HCT116 (cell line): ENCODE measurements around the gene SLC7A7. TPM values are rescaled to one million over a fixed set of nuclear protein-coding genes. Genes with fewer than 3 reads are reported as not detected.

Source experiments
- ATAC-seq: fragments of 200-7000 bp; cut with Tn5 transposase; 2 replicates; pipeline ENCODE4 v1.9.1; 2020; ENCODE audit warnings: mild to moderate bottlenecking, moderate library complexity
- BruUV-seq: library from RNA; stranded (reverse); fragments of 400-500 nt; replicated peaks from 2 replicates; lab custom pipeline; 2021; lab: Mats Ljungman, UMichigan
- CTCF ChIA-PET: fragments of 300-600 bp; sonication (Branson Sonifier 250); formaldehyde crosslinking; loops from one replicate; lab custom pipeline; 2021; ENCODE audit warnings: antibody characterized with exemption; lab: Charles Lee
- POLR2A ChIA-PET: fragments of 300-600, 350-600 bp; sonication (Branson Sonifier 250); formaldehyde crosslinking; loops from one replicate; lab custom pipeline; 2021; ENCODE audit warnings: antibody characterized with exemption; lab: Charles Lee
- RAD21 ChIA-PET, 2 experiments: fragments of 300-600 bp; sonication (Branson Sonifier 250); formaldehyde crosslinking; loops; one replicate each; lab custom pipeline; 2023; ENCODE audit warnings: low total read pairs in 2 of 2; ENCODE audit not compliant: uncharacterized antibody in 2 of 2, unreplicated experiment in 2 of 2, low non-redundant PET in 1 of 2; lab: Charles Lee
- DNase-seq: peaks from one replicate; pipeline ENCODE4 v3.0.0-alpha.2; 2010; ENCODE audit warnings: low read depth, low spot score
- H2AFZ ChIP-seq: fragments of 200-600 bp; shearing (Covaris generic), sonication (generic); 2 replicates; pipeline ENCODE4 v1.6.1; 2017; ENCODE audit warnings: low read depth, mixed run types, mixed read lengths, antibody characterized with exemption, low read length; ENCODE audit not compliant: poor library complexity, severe bottlenecking
- H3K27ac ChIP-seq: 2 replicates; pipeline ENCODE4 v1.5.1; 2012; ENCODE audit warnings: low read depth, low read length
- H3K27me3 ChIP-seq: fragments of 200-600 bp; sonication (generic); 2 replicates; pipeline ENCODE4 v1.6.1; 2016; ENCODE audit warnings: mixed run types, low read length, mixed read lengths; ENCODE audit not compliant: insufficient read depth
- H3K36me3 ChIP-seq, 2 experiments: fragments of 200-500 bp in 1 of 2; fragments of 200-600 bp in 1 of 2; sonication (Bioruptor generic) in 1 of 2; sonication (generic) in 1 of 2; 2 replicates each; pipeline versions ENCODE4 v1.5.1 to v1.6.1; 2014 to 2016; ENCODE audit warnings: low read length in 2 of 2, inconsistent platforms in 1 of 2, mixed read lengths in 1 of 2, mixed run types in 1 of 2; ENCODE audit not compliant: insufficient read depth in 2 of 2, control insufficient read depth in 1 of 2
- H3K4me1 ChIP-seq, 2 experiments: fragments of 200-600 bp in 1 of 2; sonication (generic) in 1 of 2; 2 replicates each; pipeline versions ENCODE4 v1.5.1 to v1.6.1; 2012 to 2017; ENCODE audit warnings: low read length in 2 of 2, inconsistent platforms in 1 of 2, mild to moderate bottlenecking in 1 of 2, mixed read lengths in 1 of 2, mixed run types in 1 of 2, moderate library complexity in 1 of 2; ENCODE audit not compliant: insufficient read depth in 2 of 2, control insufficient read depth in 1 of 2
- H3K4me2 ChIP-seq: fragments of 200-600 bp; sonication (generic); 2 replicates; pipeline ENCODE4 v1.6.1; 2017; ENCODE audit warnings: mixed run types, low read length, mixed read lengths
- H3K4me3 ChIP-seq, 2 experiments: fragments of 200-600 bp in 1 of 2; sonication (generic) in 1 of 2; replicated peaks in 1 of 2; 2 replicates each; pipeline ENCODE4 v1.5.1; 2011 to 2016; ENCODE audit warnings: low read length in 2 of 2, control low read depth in 1 of 2, low read depth in 1 of 2, mild to moderate bottlenecking in 1 of 2, mixed read lengths in 1 of 2, mixed run types in 1 of 2
- H3K79me2 ChIP-seq: fragments of 200-600 bp; sonication (generic); 2 replicates; pipeline ENCODE4 v1.6.1; 2017; ENCODE audit warnings: mild to moderate bottlenecking, mixed run types, low read length, moderate library complexity, mixed read lengths; ENCODE audit not compliant: insufficient read depth
- H3K9ac ChIP-seq: fragments of 200-600 bp; sonication (generic); 2 replicates; pipeline ENCODE4 v1.6.1; 2016; ENCODE audit warnings: low read length, mixed read lengths
- H3K9me2 ChIP-seq: fragments of 200-600 bp; sonication (generic), shearing (Covaris generic); 2 replicates; pipeline ENCODE4 v1.6.1; 2017; ENCODE audit warnings: mixed run types, mild to moderate bottlenecking, moderate library complexity; ENCODE audit not compliant: insufficient read depth
- H3K9me3 ChIP-seq, 2 experiments: fragments of 200-500 bp in 1 of 2; fragments of 200-600 bp in 1 of 2; sonication (Bioruptor generic) in 1 of 2; sonication (generic) in 1 of 2; 2 replicates each; pipeline ENCODE4 v1.6.1; 2014 to 2017; ENCODE audit warnings: low read length in 2 of 2, mixed read lengths in 2 of 2, inconsistent platforms in 1 of 2, low read depth in 1 of 2, mild to moderate bottlenecking in 1 of 2, mixed run types in 1 of 2, moderate library complexity in 1 of 2; ENCODE audit not compliant: control insufficient read depth in 1 of 2, insufficient read depth in 1 of 2
- H4K20me1 ChIP-seq: fragments of 200-600 bp; sonication (generic), shearing (Covaris generic); 2 replicates; pipeline ENCODE4 v1.6.1; 2017; ENCODE audit warnings: mixed run types, mild to moderate bottlenecking, moderate library complexity; ENCODE audit not compliant: insufficient read depth
- ATF3 ChIP-seq: IDR thresholded peaks from 2 replicates; pipeline ENCODE4 v1.6.1; 2012
- CBX3 ChIP-seq: IDR thresholded peaks from 2 replicates; pipeline ENCODE4 v1.6.1; 2012; ENCODE audit warnings: low read depth
- EZH2 ChIP-seq: fragments of 200-600 bp; sonication (generic); IDR thresholded peaks from 2 replicates; pipeline ENCODE4 v1.6.1; 2017; ENCODE audit warnings: antibody characterized with exemption, mixed run types
- EZH2phosphoT487 ChIP-seq: fragments of 200-600 bp; IDR thresholded peaks from 2 replicates; pipeline ENCODE4 v1.6.1; 2018; ENCODE audit warnings: antibody characterized with exemption, borderline replicate concordance
- FOSL1 ChIP-seq: IDR thresholded peaks from 2 replicates; pipeline ENCODE4 v1.6.1; 2012; ENCODE audit warnings: low read depth
- JUND ChIP-seq: IDR thresholded peaks from 2 replicates; pipeline ENCODE4 v1.6.1; 2012
- MAX ChIP-seq: IDR thresholded peaks from 2 replicates; pipeline ENCODE4 v1.6.1; 2012
- POLR2A ChIP-seq: IDR thresholded peaks from 2 replicates; pipeline ENCODE4 v1.7.0; 2011; ENCODE audit warnings: borderline replicate concordance; ENCODE audit not compliant: insufficient read depth, insufficient read length; ENCODE audit errors: extremely low read depth
- RAD21 ChIP-seq: IDR thresholded peaks from 2 replicates; pipeline ENCODE4 v1.6.1; 2012; ENCODE audit warnings: low read depth, mild to moderate bottlenecking
- REST ChIP-seq: IDR thresholded peaks from 2 replicates; pipeline ENCODE4 v1.6.1; 2012; ENCODE audit warnings: low read depth
- SP1 ChIP-seq: IDR thresholded peaks from 2 replicates; pipeline ENCODE4 v1.6.1; 2012; ENCODE audit warnings: low read depth
- TCF7L2 ChIP-seq: IDR thresholded peaks from 2 replicates; pipeline ENCODE4 v1.7.0; 2011; ENCODE audit warnings: borderline replicate concordance, inconsistent platforms; ENCODE audit not compliant: insufficient read depth, insufficient read length; ENCODE audit errors: extremely low read depth
- YY1 ChIP-seq: IDR thresholded peaks from 2 replicates; pipeline ENCODE4 v1.6.1; 2011; ENCODE audit warnings: low read length, low read depth, moderate library complexity, mild to moderate bottlenecking; ENCODE audit not compliant: insufficient replicate concordance; ENCODE audit errors: extremely low read depth
- intact Hi-C: fragments of 100-400 bp; cut with micrococcal nuclease; formaldehyde crosslinking; loops from 2 replicates; pipeline ENCODE4 v1.10.0; 2022
- total RNA-seq: library from RNA; stranded (reverse); gene quantifications from one replicate; pipeline ENCODE4 v1.2.1, GENCODE V29; 2021; ENCODE audit not compliant: unreplicated experiment

SLC7A7 gene
- total RNA-seq, 1 experiment from 2014 or later, result 0.27 TPM

- ATAC-seq (no peak), DNase-seq (no peak)
- Histone ChIP-seq H3K4me2 (no peak overlapping the region), H3K9me3 (peaks cover 0 to 4% of the 10 kb centered on the region in 2 experiments; a peak in 1 of 4 replicates), H3K27ac (no peak overlapping the region), H3K4me1 (peaks cover 4 to 19% of the 10 kb centered on the region in 2 experiments; a peak in 3 of 4 replicates), H3K79me2 (peaks cover 28% of the 10 kb centered on the region), H2AFZ (no peak overlapping the region), H3K4me3 (no peak overlapping the region), H3K9me2 (no peaks in the 10 kb centered on the region), H3K36me3 (peaks cover 10 to 16% of the 10 kb centered on the region in 2 experiments; a peak in 3 of 4 replicates), H4K20me1 (no peaks in the 10 kb centered on the region), H3K27me3 (no peaks in the 10 kb centered on the region)
- intact Hi-C loops, result no loop called here
- ChIA-PET CTCF (no interaction called here), POLR2A (no interaction called here)
- BruUV-seq, result no TSS peak
- no peak for TF ChIP-seq JUND
- TF ChIP-seq FOSL1, result no peak
- no peak for TF ChIP-seq YY1
- TF ChIP-seq SP1, result no peak
- no peak for TF ChIP-seq CBX3
- TF ChIP-seq TCF7L2, result no peak
- TF ChIP-seq REST, result no peak
- no peak for TF ChIP-seq MAX
- TF ChIP-seq RAD21, result no peak
- TF ChIP-seq POLR2A, result no peak
- no peak for TF ChIP-seq EZH2phosphoT487
- no peak for TF ChIP-seq ATF3
- TF ChIP-seq EZH2, result no peak
- TF ChIP-seq, all 23 proteins: peak for 0
- RAD21 ChIA-PET, result no interaction called here
- H3K9ac ChIP-seq, result no peak overlapping the region
Observed at GRCh38 chr14:22764382-22764781, 50.9 kb downstream of the SLC7A7 start.
